ENCODE measurements around the gene CNTNAP5.

The CNTNAP5 gene

GRCh38 chr2:124661558-124661957, 636.5 kb downstream of the CNTNAP5 start:
- no peak for ATAC-seq
- TF ChIP-seq TCF4 (CRISPR knock-in tag; IDR thresholded peaks at IDR 0.05; ENCODE audit: borderline replicate concordance) (no peak), ZFP3 (CRISPR knock-in tag; IDR thresholded peaks at IDR 0.05) (no peak), ESRRG (CRISPR knock-in tag; IDR thresholded peaks at IDR 0.05) (no peak), ZNF565 (CRISPR knock-in tag; conservative IDR thresholded peaks at IDR 0.05; ENCODE audit: low read depth) (no peak), ZC3H10 (CRISPR knock-in tag; IDR thresholded peaks at IDR 0.05) (no peak), PATZ1 (CRISPR knock-in tag; IDR thresholded peaks at IDR 0.05; ENCODE audit: borderline replicate concordance) (no peak), CSRNP3 (CRISPR knock-in tag; IDR thresholded peaks at IDR 0.05) (no peak), ZFP30 (CRISPR knock-in tag; IDR thresholded peaks at IDR 0.05) (no peak)

GRCh38 chr2:124662946-124663644, 638.0 kb downstream of the CNTNAP5 start:
- ATAC-seq: no peak
- no peak for TF ChIP-seq ZNF8 (CRISPR knock-in tag; IDR thresholded peaks at IDR 0.05)
- TF ChIP-seq PATZ1 (CRISPR knock-in tag; IDR thresholded peaks at IDR 0.05; ENCODE audit: borderline replicate concordance): no peak
- no peak for TF ChIP-seq CREB5 (CRISPR knock-in tag; IDR thresholded peaks at IDR 0.05; ENCODE audit: low read depth)
- no peak for TF ChIP-seq ZNF565 (CRISPR knock-in tag; conservative IDR thresholded peaks at IDR 0.05; ENCODE audit: low read depth)

GRCh38 chr2:124663645-124663997, 638.5 kb downstream of the CNTNAP5 start:
- ATAC-seq: no peak
- TF ChIP-seq CSDC2 (CRISPR knock-in tag; IDR thresholded peaks at IDR 0.05): no peak
- TF ChIP-seq ARNTL (CRISPR knock-in tag; IDR thresholded peaks at IDR 0.05; ENCODE audit: borderline replicate concordance, low read depth): no peak
- TF ChIP-seq TOX (CRISPR knock-in tag; IDR thresholded peaks at IDR 0.05; ENCODE audit: borderline replicate concordance): no peak
- no peak for TF ChIP-seq CSRNP3 (CRISPR knock-in tag; IDR thresholded peaks at IDR 0.05)
- TF ChIP-seq RARB (CRISPR knock-in tag; IDR thresholded peaks at IDR 0.05): no peak
- TF ChIP-seq POU6F1 (CRISPR knock-in tag; IDR thresholded peaks at IDR 0.05; ENCODE audit: borderline replicate concordance, low read depth): no peak
- no peak for TF ChIP-seq CREB5 (CRISPR knock-in tag; IDR thresholded peaks at IDR 0.05; ENCODE audit: low read depth)
- no peak for TF ChIP-seq OSR1 (CRISPR knock-in tag; IDR thresholded peaks at IDR 0.05)
- no peak for TF ChIP-seq ISL1 (CRISPR knock-in tag; IDR thresholded peaks at IDR 0.05)
- no peak for TF ChIP-seq PATZ1 (CRISPR knock-in tag; IDR thresholded peaks at IDR 0.05; ENCODE audit: borderline replicate concordance)
- no peak for TF ChIP-seq ZFP3 (CRISPR knock-in tag; IDR thresholded peaks at IDR 0.05)
- no peak for TF ChIP-seq SNAI2 (CRISPR knock-in tag; IDR thresholded peaks at IDR 0.05)
- no peak for TF ChIP-seq ZC3H10 (CRISPR knock-in tag; IDR thresholded peaks at IDR 0.05)
- TF ChIP-seq TCF4 (CRISPR knock-in tag; IDR thresholded peaks at IDR 0.05; ENCODE audit: borderline replicate concordance): no peak

Data from SK-N-SH treated with all-trans-retinoic acid at 6 μM for 48 hours (cell line).